SKM-1 treated with dmso at 0.1 percent for 144 hours (cell line): ENCODE results near the gene SUSD1.

Source experiments
- DNase-seq: peaks from one replicate; lab custom pipeline; 2025; ENCODE audit not compliant: unreplicated experiment; lab: John Stamatoyannopoulos, UW

The SUSD1 gene

GRCh38 chr9:111993319-111993718, 181.8 kb downstream of the SUSD1 start:
- no peak for DNase-seq

- no peak for DNase-seq
These were observed 182.6 kb downstream of the SUSD1 start for GRCh38 chr9:111992523-111992922.

GRCh38 chr9:111991179-111991578, 183.9 kb downstream of the SUSD1 start:
- DNase-seq = no peak
